Stromal cell of bone marrow (primary cell): ENCODE results near the gene GPR32.
"Not testable (repeated sequence)": the region's sequence is repeated elsewhere in the genome, so short reads cannot be mapped to it uniquely, and the experiment has no call there.

Experiments
- DNase-seq: peaks from one replicate; pipeline ENCODE4 v3.0.0-alpha.2; 2012; ENCODE audit warnings: low read depth

GPR32 gene, protein sequence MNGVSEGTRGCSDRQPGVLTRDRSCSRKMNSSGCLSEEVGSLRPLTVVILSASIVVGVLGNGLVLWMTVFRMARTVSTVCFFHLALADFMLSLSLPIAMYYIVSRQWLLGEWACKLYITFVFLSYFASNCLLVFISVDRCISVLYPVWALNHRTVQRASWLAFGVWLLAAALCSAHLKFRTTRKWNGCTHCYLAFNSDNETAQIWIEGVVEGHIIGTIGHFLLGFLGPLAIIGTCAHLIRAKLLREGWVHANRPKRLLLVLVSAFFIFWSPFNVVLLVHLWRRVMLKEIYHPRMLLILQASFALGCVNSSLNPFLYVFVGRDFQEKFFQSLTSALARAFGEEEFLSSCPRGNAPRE

DNA sequence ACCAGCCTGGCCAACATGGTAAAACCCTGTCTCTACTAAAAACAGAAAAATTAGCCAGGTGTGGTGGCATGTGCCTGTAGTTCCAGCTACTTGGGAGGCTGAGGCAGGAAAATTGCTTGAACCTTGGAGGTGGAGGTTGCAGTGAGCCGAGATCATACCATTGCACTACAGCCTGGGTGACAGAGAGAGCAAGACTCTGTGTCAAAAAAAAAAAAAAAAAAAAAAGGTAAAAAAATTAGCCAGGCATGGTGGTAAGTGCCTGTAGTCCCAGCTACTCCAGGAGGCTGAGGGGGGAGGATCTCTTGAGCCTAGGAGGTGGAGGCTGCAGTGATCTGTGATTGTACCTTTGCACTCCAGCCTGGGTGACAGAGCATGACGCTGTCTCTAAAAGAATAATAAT lies at the start of gene GPR32:
GPR32 (plus strand) TSS at position 301 of the 400 bp plus-strand sequence. CDS start 137 bp downstream, outside the sequence.
- not testable (repeated sequence) for DNase-seq

DNA sequence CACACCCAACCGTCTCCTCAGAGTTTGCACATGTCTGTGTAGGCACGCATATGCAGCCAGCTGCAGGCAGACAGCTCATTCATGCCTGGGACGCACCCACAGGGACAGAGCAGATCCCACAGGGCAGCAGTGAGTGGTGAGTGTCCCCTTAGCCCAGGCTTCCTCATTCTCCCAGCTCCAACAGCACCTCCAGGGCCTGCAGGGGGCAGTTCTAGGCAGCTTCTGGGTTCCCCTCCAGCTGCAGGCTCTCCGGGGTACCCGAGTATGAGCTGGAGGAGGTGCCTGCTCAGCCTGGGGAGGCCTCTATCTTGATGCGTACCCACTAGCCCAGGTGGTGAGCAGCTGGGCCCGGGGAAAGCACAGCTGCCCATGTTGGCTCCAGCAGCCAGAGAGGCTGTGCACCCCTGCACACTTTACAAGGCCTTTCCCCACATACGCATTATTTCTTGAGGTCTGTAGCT lies 49.3 kb upstream of the GPR32 start:
- DNase-seq = no peak

DNA sequence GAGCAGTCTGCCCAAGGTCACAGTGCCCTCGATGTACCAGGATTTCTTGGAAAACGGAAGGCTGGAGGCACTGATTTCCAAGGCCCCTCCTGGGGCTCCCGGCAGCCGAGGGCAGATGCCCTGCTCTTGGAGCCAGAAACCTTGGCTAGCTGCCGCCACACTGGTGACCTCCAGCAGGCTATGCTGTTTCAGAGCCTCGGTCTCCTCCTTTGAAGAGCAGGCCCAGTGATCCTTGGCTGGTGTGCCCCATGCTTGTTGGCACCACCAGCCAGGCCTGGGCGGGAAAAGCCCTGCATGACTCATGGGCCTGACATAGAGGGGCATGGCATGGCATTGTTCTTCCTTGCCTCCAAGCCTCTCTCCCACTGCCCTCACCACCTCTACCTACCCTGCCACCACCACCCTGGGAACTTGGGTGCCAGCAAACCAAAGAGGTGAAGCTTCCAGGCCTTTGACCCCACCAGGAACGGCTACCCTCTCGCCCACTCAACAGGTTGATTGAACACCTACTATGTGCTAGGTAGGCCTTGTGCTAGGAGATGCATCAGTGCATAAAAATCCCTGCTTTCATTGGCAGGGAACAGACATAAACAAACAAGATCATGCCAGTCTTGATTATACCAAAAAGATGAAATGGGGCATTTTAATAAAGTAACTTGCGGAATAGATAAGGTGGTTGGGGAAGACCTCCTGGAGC lies 48.7 kb upstream of the GPR32 start:
- no peak for DNase-seq

DNA sequence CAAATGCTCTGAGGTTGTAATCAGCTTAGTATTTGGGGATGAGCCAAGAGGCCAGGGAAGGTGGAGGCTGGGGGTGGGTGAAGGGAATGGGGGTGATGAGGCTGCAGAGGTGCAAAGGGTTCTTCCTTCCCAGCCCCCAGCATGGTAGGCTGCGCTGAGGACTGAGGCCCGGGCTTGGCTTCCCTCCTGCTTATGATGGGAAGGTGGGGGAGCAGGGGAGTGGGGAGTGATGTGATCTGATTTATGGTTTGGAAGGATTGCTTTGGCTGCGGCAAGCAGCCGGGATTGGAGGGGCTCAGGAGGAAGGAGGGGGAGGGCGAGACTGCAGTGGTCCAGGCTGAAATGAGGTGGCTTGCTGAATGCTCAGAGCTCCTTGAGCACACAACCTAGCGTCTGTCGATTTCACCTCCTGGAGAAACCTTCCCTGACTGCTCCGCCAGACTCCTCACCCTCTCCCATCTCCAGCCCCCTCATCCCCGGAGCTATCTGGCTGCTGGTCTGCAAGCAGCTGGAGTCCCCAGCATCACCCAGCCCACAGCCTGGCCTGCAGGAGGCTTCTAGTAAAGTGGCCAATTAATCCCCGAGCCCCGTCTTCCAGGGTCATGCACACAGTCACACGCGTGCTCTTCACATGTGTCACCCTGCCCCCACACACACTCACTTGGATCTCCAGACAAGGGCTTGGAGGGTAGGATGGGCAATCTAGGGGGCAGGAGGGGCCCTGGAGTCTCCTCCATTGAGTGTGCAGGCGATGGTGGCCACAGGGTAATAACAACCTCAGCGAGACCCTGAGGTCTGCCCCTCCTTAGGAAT lies 47.9 kb upstream of the GPR32 start:
- no peak for DNase-seq

DNA sequence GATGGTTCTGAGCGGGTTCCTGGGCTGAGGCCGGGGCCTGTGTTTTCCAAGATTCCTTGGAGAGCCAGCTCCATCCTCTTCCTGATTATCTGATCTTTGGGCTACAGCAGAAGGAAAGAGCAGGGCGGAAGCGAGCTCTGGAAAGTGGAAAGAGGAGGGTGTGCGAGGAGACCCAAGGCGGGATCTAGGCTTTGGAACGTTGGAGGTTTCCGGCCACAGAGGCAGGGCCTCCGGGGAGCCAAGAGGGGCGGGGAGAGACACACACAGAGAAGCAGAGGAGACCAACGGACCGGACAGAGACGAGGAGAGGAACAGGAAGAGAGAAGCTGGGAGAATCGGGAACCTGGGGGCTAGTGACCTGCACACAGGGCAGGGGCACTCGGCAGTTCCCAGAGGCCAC lies 47.2 kb upstream of the GPR32 start, which contains the start of gene CLEC11A:
CLEC11A (plus strand) TSS at position 296 of the 400 bp plus-strand sequence. CDS start 162 bp downstream, outside the sequence.
- DNase-seq = peak; percentile 54

DNA sequence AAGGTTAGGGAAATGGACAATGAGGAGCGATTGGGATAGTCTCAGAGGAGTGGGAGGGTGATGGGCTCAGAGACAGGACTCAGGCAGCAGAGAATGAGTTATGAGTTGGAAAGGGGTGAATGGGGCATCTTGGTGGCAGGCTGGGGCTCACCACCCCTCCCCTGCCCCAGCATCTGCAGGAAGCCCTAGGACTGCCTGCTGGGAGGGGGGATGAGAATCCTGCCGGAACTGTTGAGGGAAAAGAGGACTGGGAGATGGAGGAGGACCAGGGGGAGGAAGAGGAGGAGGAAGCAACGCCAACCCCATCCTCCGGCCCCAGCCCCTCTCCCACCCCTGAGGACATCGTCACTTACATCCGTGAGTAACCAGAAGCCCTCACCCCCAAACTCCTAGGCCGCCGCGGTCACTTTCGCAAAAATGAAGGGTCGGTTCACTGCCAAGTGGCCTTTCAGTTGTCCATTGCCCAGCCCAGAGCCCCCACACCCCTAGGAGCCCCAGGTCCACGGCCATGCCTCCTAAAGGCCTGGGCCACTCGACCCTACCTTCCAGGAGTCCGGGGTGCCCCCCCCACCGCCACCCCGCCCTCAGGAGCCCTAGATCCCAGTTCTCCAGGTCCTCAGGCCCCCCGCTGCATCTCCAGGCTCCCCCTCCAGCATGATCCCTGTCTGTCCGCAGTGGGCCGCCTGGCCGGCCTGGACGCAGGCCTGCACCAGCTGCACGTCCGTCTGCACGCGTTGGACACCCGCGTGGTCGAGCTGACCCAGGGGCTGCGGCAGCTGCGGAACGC lies 46.3 kb upstream of the GPR32 start:
- DNase-seq = no peak

DNA sequence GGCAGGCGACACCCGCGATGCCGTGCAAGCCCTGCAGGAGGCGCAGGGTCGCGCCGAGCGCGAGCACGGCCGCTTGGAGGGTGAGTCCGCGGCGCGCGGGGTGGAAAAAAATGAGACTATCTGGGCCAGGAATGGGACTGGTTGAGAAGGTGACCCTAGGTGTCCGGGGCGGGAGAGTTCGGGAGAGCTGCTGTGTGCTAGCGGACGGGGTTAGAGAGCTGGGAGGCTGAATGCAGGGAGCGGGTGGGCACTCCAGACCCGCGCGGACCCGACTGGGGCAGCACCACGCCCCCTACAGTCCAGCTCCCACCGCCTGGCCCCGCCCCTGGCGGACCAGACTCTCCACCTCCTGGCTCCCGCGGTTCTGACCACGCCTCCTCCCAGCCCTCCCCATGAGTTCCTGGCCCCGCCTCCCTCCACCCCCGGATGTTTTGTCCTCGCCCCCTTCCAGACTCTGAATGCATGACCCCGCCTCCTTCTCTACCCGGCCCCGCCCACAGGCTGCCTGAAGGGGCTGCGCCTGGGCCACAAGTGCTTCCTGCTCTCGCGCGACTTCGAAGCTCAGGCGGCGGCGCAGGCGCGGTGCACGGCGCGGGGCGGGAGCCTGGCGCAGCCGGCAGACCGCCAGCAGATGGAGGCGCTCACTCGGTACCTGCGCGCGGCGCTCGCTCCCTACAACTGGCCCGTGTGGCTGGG lies 45.6 kb upstream of the GPR32 start:
- peak; percentile 99 for DNase-seq

DNA sequence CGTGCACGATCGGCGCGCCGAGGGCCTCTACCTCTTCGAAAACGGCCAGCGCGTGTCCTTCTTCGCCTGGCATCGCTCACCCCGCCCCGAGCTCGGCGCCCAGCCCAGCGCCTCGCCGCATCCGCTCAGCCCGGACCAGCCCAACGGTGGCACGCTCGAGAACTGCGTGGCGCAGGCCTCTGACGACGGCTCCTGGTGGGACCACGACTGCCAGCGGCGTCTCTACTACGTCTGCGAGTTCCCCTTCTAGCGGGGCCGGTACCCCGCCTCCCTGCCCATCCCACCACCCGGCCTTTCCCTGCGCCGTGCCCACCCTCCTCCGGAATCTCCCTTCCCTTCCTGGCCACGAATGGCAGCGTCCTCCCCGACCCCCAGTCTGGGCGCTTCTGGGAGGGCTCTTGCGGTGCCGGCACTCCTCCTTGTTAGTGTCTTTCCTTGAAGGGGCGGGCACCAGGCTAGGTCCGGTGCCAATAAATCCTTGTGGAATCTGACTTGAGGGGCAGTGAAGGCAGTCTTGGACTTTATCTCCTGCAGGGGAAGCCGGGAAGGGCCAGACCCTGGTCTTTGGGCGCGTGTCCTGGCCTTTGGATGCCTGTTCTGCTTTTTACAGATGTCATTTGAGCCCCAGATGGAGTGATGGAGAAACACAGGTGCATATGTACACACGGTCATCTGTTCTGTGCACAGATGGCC lies 44.9 kb upstream of the GPR32 start:
- no peak for DNase-seq

DNA sequence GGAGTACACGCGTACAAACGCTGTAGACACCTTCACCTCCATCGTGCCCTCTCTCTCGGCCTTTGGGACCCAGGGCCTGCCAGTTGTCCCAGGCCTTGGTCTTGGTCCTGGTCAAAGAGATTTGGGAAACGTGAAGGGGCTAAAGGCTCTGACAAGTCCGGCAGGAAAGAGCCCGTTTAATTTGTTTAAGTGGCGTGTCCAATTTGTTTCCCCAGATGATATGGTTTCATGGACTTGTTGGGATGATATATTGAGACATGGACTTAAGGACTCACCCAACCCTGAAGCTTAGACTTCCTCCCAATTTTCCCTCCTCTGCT lies 44.4 kb upstream of the GPR32 start:
- DNase-seq = no peak

DNA sequence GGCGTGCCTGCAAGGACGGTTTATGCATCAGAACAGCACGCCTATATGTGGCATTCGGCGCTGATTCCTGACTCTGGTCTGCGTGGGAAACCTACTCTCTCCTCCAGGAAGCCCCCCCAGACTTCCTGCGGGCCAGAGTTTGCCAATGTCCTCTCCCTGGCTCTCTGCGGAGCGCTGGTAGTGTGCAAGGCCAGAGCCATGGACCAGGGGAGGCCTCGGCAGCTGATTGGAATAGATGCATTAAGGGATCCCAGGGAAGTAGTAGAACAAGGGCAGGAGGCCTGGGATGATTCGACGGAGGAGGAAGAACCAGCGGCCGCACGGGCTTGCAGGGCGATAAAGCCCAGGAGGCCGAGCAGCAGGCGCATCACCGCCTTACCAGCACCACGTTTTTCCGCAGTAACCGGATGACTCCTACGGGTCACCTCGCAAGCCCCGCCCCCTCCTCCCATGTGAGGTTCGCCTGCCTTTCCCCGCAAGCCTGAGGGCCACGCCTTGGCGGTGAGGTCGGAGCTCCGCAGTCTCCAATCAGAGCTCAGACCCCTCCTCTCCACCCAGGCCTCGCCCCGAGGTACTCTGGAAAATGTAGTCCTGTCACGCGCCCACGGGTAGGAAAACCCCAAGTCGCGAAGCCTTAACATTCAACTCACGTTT lies 42.1 kb upstream of the GPR32 start:
- DNase-seq = peak; percentile 51

DNA sequence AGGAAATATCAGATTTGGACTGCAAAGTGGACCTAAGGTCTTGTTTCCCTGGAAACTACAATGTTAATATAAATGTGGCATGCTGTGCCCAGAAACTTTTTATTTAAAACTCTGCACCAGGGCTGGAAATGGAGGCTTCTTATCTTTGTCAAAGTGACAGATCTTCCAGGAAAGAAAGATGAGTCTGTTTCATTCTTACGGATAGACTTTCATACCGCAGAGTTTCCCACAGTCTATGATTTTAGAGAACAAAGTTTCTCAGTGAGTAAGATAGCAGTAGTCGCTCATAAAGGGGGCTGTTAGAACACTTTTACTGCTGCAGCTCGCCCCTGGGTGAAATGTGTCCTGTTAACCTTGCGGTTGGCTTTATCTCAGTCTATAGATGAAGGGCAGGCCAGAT lies 40.4 kb upstream of the GPR32 start:
- DNase-seq = no peak

DNA sequence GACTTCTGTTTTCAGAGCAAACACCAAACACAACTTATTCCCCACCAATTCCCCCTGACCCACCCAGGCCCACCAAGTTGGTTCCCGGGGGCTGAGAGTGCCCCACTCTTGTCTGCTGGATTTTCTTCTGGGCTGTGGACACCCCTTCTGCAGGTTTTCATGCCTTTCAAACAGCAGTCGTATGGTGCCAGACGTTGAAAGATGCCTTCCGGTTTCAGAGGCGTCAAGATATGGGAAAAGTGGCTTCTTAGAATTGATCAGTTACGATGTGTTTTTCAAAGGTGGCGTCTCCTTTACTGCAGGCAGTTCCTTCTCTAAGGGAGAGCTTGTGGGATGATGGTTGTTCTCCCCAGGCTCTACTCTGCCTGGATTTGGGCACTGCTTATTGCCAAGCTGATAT lies 34.4 kb upstream of the GPR32 start:
- DNase-seq = no peak

DNA sequence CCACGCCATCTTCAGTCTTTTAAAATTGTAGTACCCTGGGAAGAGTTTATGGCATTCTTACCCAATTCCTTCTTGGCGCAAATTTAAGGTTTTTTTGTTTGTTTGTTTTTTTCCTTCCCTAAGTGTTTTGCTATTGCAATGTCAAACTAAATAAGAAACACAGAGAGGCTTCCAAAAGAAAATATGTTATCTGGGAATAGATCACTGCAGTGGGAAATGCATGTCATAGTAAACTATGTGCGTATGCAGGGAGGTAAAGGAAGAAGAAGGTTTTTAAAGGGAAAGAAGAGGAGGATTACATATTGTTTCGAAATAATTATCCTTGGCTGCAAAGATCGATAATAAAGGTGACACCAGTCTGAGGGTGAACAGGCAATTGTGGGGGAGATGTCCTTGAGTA lies 33.9 kb upstream of the GPR32 start:
- DNase-seq = no peak

DNA sequence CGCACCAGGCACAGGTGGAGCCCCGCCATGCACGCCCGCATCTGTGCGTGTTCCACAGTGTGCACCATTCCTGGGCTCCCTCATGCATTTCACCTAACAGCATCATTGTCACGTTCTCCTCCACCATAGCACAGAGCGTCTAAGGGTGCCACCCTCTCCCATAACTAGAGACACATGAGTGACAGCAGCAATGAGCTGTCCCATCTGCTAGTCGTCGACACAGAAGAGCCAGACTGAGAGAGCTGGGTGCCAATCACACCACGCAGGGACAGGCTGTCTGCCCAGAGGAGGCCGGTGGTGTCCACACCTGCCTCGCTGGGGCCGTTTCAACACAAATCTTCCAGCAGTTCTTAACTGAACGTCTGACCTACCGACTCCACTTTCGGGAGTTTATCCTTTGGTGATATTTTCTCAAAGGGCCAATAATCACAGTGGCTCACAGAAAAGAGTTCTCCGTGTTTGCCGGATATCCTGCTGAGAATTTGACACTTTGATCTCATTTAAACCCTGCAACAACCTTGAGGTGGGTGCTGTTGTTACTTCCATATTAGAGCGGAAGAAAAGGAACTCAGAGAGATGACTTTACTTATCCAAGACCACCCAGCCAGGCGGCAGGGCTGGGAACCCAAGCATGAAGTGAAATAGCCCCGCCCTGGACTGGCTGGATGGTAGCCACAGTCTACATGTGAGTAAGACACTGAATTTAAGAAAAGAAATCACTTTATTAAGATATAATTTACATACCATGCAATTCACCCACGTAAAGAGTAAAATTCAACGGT lies 30.9 kb upstream of the GPR32 start:
- DNase-seq = no peak

DNA sequence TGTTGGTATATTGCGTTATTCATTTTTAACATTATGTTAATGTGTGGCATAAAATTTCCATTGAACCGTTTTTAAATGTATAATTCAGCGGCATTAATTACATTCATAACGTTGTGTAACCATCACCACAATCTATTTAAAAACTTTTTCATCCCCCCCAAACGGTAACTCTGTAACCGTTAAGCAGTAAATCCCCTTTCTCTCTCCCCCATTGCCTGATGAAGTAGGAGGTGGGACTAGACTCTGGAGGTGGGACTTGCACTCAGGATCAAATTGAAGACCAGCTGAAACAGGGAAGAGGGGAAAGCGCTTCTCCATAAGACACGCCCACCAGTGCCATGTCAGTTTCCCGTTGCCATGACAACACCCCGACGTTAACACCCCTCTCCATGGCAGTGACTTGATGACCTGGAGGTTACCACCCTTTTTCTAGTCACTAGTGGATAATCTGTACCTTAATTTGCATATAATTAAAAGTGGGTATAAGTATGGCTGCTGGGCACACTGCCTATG lies 30.3 kb upstream of the GPR32 start:
- DNase-seq = no peak

DNA sequence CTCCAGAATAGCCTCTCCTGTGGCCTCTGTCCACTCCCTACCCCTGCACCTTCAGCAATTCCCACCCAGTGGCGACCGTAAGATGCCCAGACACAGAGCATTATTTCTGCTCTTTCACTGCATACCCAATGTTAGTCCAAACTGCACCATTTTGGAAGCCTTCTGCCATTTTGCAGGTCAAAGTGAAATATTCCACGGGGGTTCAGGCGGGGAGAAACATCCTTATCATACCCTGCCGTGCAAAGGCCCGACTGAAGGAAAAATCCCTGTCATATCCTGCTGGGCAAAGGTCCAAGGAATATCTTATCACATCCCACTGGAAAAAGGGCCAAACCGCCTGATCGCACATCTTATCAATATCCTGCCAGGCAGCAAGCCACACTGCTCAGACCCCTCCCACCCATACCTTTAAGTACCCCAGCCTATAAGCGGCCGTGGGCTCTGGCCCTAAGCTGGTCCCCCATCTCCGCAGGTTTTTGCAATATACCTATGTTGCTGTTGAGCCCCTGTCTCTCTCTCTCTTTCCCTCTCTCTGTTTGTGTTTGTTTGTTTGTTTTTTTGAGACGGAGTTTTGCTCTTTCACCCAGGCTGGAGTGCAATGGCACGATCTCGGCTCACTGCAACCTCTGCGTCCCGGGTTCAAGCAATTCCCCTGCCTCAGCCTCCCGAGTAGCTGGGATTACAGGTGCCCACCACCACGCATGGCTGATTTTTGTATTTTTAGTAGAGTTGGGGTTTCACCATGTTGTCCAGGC lies 28.9 kb upstream of the GPR32 start:
- no peak for DNase-seq

DNA sequence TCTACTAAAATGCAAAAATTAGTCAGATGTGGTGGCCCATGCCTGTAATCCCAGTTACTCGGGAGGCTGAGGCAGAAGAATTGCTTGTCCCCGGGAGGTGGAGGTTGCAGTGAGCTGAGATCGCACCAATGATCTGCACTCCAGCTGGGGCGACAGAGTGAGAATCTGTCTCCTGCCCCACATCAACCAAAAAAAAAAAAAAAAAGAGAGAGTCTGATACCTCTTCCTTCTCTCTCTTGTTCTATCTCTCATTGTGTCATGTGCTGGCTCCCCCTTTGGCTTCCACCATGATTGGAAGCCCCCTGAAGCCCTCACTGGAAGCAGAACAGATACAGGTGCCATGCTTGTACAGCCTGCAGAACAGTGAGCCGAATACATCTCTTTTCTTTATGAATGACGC lies 26.7 kb upstream of the GPR32 start:
- DNase-seq = no peak

DNA sequence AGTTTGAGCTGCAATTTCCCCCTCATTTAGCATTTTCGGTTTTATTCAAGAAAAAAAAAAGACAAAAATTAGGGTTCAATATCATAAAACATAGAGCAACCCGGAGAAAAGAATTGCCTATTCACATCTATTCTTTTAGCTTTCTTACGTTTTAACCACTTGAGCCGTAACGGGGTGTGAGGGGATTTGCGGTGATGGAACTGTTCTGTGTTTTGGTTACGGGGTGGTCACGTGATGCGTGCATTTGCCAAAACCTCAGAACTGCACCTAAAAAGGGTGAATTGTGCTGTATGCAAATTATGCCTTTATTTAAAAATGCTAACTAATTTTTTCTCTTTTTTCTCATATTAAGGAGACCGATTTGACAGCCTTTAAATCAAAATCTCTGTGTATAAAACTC lies 25.0 kb upstream of the GPR32 start:
- no peak for DNase-seq
